WTC11 (cell line): ENCODE results near the gene ARPC2. TPM values are rescaled to one million over a fixed set of nuclear protein-coding genes. Genes with fewer than 3 reads are reported as not detected.

Experiments used
- ATAC-seq: fragments of 200-7000 bp; cut with Tn5 transposase; 2 replicates; pipeline ENCODE4 v1.10.0; 2021; ENCODE audit warnings: mild to moderate bottlenecking, moderate library complexity
- CTCF ChIA-PET: fragments of 300-600 bp; sonication (Branson Sonifier 250); formaldehyde crosslinking; loops from one replicate; lab custom pipeline; 2021; ENCODE audit warnings: antibody characterized with exemption; lab: Charles Lee
- POLR2A ChIA-PET: fragments of 350-600 bp; sonication (Branson Sonifier 250); formaldehyde crosslinking; loops from one replicate; lab custom pipeline; 2021; ENCODE audit warnings: antibody characterized with exemption; lab: Charles Lee
- DNase-seq: peaks from one replicate; pipeline ENCODE4 v3.0.0; 2021; ENCODE audit warnings: low spot score
- H3K27ac Mint-ChIP-seq: 2 replicates; pipeline ENCODE4 v1.8.0; 2021; ENCODE audit warnings: mixed read lengths
- H3K27me3 Mint-ChIP-seq: 2 replicates; pipeline ENCODE4 v1.8.0; 2021; ENCODE audit warnings: low read depth, mild to moderate bottlenecking, moderate library complexity, mixed read lengths
- H3K36me3 Mint-ChIP-seq: 2 replicates; pipeline ENCODE4 v1.8.0; 2021; ENCODE audit warnings: mixed read lengths
- H3K4me1 Mint-ChIP-seq: 2 replicates; pipeline ENCODE4 v1.8.0; 2022; ENCODE audit warnings: mixed read lengths
- H3K4me3 Mint-ChIP-seq: 2 replicates; pipeline ENCODE4 v1.8.0; 2021; ENCODE audit warnings: mild to moderate bottlenecking, moderate library complexity, mixed read lengths
- H3K9me3 Mint-ChIP-seq: 2 replicates; pipeline ENCODE4 v1.8.0; 2021; ENCODE audit warnings: mixed read lengths
- ATF1 ChIP-seq: sonication (generic); formaldehyde crosslinking; IDR thresholded peaks from 2 replicates; pipeline ENCODE4 v1.8.1; 2023; ENCODE audit warnings: mild to moderate bottlenecking, moderate library complexity, missing genetic modification reagents
- ATF6 ChIP-seq: sonication (generic); formaldehyde crosslinking; IDR thresholded peaks from 2 replicates; pipeline ENCODE4 v1.8.1; 2023; ENCODE audit warnings: mild to moderate bottlenecking, missing genetic modification reagents
- E2F1 ChIP-seq: sonication (generic); formaldehyde crosslinking; IDR thresholded peaks from 2 replicates; pipeline ENCODE4 v1.8.0; 2022; ENCODE audit warnings: mild to moderate bottlenecking, missing genetic modification reagents
- EMX1 ChIP-seq: fragments of 250-450 bp; sonication (Bioruptor Pico); IDR thresholded peaks from 2 replicates; pipeline ENCODE4 v1.8.0; 2021; ENCODE audit warnings: mild to moderate bottlenecking
- ESRRA ChIP-seq: sonication (generic); formaldehyde crosslinking; IDR thresholded peaks from 2 replicates; pipeline ENCODE4 v1.8.1; 2022; ENCODE audit warnings: mild to moderate bottlenecking, missing genetic modification reagents, borderline replicate concordance
- ETV6 ChIP-seq: sonication (generic); formaldehyde crosslinking; IDR thresholded peaks from 2 replicates; pipeline ENCODE4 v1.8.1; 2022; ENCODE audit warnings: mild to moderate bottlenecking, missing genetic modification reagents
- FOXP1 ChIP-seq: sonication (generic); formaldehyde crosslinking; IDR thresholded peaks from 2 replicates; pipeline ENCODE4 v1.8.0; 2022; ENCODE audit warnings: missing genetic modification reagents, mild to moderate bottlenecking, moderate library complexity, borderline replicate concordance
- GABPB1 ChIP-seq: sonication (generic); formaldehyde crosslinking; IDR thresholded peaks from 2 replicates; pipeline ENCODE4 v1.8.1; 2023; ENCODE audit warnings: mild to moderate bottlenecking, missing genetic modification reagents
- MYBL2 ChIP-seq: sonication (generic); formaldehyde crosslinking; IDR thresholded peaks from 2 replicates; pipeline ENCODE4 v1.8.1; 2023; ENCODE audit warnings: mild to moderate bottlenecking, moderate library complexity, missing genetic modification reagents
- SMAD3 ChIP-seq: sonication (generic); formaldehyde crosslinking; IDR thresholded peaks from 2 replicates; pipeline ENCODE4 v1.8.0; 2022; ENCODE audit warnings: missing genetic modification reagents, mild to moderate bottlenecking, borderline replicate concordance
- TCF7 ChIP-seq: sonication (generic); formaldehyde crosslinking; IDR thresholded peaks from 2 replicates; pipeline ENCODE4 v1.8.0; 2022; ENCODE audit warnings: mild to moderate bottlenecking, low read depth, missing genetic modification reagents, moderate library complexity
- ZNF219 ChIP-seq: sonication (generic); formaldehyde crosslinking; IDR thresholded peaks from 2 replicates; pipeline ENCODE4 v1.8.0; 2023; ENCODE audit warnings: missing genetic modification reagents, mild to moderate bottlenecking, borderline replicate concordance
- ZNF263 ChIP-seq: sonication (generic); formaldehyde crosslinking; IDR thresholded peaks from 2 replicates; pipeline ENCODE4 v1.8.1; 2022; ENCODE audit warnings: low read depth, mild to moderate bottlenecking, moderate library complexity, missing genetic modification reagents
- ZNF317 ChIP-seq: sonication (generic); formaldehyde crosslinking; IDR thresholded peaks from 2 replicates; pipeline ENCODE4 v1.8.1; 2023; ENCODE audit warnings: low read depth, mild to moderate bottlenecking, moderate library complexity, missing genetic modification reagents, borderline replicate concordance
- total RNA-seq: library from RNA; stranded (reverse); gene quantifications from 3 replicates; pipeline ENCODE4 v1.2.3, GENCODE V29; 2021
- TF ChIP-seq, protein P1 (sequence below): sonication (generic); formaldehyde crosslinking; conservative IDR thresholded peaks from 2 replicates; pipeline ENCODE4 v1.8.1; 2023; ENCODE audit warnings: mild to moderate bottlenecking, low read depth, missing genetic modification reagents, moderate library complexity

Gene ARPC2
- total RNA-seq, 1 experiment from 2014 or later = 184 TPM

GRCh38 chr2:218226903-218227302 is 9.9 kb downstream of the ARPC2 start (continued):
- TF ChIP-seq E2F1 (CRISPR knock-in tag) = no peak
- TF ChIP-seq GABPB1 (CRISPR knock-in tag) = no peak
- no peak for TF ChIP-seq ZNF317 (CRISPR knock-in tag)
- no peak for TF ChIP-seq ESRRA
- TF ChIP-seq ETV6 = no peak
- no peak for TF ChIP-seq TCF7
- TF ChIP-seq FOXP1 (CRISPR knock-in tag) = no peak
- TF ChIP-seq ATF1 = no peak
- TF ChIP-seq SMAD3 (CRISPR knock-in tag) = no peak
- TF ChIP-seq, protein P1, sequence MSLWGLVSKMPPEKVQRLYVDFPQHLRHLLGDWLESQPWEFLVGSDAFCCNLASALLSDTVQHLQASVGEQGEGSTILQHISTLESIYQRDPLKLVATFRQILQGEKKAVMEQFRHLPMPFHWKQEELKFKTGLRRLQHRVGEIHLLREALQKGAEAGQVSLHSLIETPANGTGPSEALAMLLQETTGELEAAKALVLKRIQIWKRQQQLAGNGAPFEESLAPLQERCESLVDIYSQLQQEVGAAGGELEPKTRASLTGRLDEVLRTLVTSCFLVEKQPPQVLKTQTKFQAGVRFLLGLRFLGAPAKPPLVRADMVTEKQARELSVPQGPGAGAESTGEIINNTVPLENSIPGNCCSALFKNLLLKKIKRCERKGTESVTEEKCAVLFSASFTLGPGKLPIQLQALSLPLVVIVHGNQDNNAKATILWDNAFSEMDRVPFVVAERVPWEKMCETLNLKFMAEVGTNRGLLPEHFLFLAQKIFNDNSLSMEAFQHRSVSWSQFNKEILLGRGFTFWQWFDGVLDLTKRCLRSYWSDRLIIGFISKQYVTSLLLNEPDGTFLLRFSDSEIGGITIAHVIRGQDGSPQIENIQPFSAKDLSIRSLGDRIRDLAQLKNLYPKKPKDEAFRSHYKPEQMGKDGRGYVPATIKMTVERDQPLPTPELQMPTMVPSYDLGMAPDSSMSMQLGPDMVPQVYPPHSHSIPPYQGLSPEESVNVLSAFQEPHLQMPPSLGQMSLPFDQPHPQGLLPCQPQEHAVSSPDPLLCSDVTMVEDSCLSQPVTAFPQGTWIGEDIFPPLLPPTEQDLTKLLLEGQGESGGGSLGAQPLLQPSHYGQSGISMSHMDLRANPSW (CRISPR knock-in tag) = no peak
- no peak for TF ChIP-seq MYBL2 (CRISPR knock-in tag)
- TF ChIP-seq ATF6 (CRISPR knock-in tag) = no peak
- TF ChIP-seq, all 79 proteins: peak for 0

DNA sequence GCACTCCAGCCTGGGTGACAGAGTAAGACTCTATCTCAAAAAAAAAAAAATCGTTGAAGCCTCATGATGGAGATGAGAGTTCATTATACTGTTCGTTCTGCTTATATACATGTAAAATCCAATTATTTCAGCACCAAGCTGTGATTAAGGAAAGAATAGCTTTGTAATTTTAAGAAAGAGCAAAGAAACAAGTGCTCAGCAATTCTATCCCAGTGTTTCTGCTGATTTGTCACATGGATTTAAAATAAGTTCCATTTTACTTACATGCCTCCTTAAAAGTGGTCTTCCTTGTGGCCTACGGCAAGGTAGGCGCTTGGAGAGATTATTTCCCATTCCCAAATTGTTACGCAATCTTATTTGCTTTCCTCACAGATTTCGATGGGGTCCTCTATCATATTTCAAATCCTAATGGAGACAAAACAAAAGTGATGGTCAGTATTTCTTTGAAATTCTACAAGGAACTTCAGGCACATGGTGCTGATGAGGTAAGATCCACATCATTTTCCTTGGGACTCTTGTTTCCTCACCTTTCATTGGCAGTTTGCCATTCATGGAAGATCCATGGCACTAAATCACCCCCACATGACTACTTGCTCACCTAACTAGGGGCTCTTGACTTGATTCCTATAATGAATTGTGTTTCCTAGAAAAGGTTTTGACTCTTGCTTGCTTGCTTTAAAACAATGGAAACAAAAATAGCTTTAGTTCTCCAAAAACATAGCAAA is 11.5 kb downstream of the ARPC2 start:
- Mint-ChIP-seq H3K4me1 (no peaks in the 10 kb centered on the region), H3K27me3 (no peaks in the 10 kb centered on the region), H3K36me3 (peaks cover 71% of the 10 kb centered on the region), H3K4me3 (no peak overlapping the region), H3K9me3 (peaks cover 7% of the 10 kb centered on the region), H3K27ac (no peak overlapping the region)
- no peak for TF ChIP-seq ZNF219 (CRISPR knock-in tag)
- ATAC-seq (no peak), DNase-seq (no peak)
- ChIA-PET POLR2A (no interaction called here), CTCF (no interaction called here)

DNA sequence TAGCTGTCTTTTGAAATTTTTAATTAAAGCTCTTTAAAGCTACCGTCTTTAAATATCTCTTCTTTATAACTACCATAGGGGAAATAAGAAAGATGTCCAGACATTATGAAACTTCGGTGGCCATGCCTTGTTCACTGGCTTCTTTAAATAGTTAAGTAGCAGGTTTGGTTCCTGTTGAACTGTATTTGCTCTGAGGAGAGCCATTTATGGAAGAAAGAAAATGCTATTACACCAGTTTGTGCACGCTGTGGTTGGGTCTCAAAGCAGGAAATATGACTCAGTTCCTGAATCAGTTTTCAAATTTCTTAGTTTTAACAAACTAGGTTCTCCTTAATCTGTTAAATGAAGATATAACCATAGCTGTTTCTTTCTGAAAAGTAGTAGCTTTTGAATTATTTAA is 12.2 kb downstream of the ARPC2 start:
- peaks cover 7% of the 10 kb centered on the region for H3K9me3 Mint-ChIP-seq
- no peaks in the 10 kb centered on the region for H3K4me1 Mint-ChIP-seq
- ATAC-seq = no peak
- H3K4me3 Mint-ChIP-seq = no peak overlapping the region
- ChIA-PET CTCF (interaction anchor here (1.5 kb wide), 1 partner anchor 60 kb away, joined by 4 read pairs; no protein-coding TSS in a partner anchor), POLR2A (no interaction called here)
- peaks cover 77% of the 10 kb centered on the region for H3K36me3 Mint-ChIP-seq
- DNase-seq = no peak
- H3K27ac Mint-ChIP-seq = no peak overlapping the region
- TF ChIP-seq ZNF317 (CRISPR knock-in tag) (no peak), ZNF263 (CRISPR knock-in tag) (no peak), EMX1 (CRISPR knock-in tag) (no peak)
- no peaks in the 10 kb centered on the region for H3K27me3 Mint-ChIP-seq
